Measurements from ENCODE around the gene TRPM1.

The TRPM1 gene

GRCh38 chr15:30978328-30978727 is 123.2 kb downstream of the TRPM1 start:
- TF ChIP-seq POLR2A (IDR thresholded peaks at IDR 0.05; ENCODE audit: low read depth, low read length) (no peak), TAF1 (IDR thresholded peaks at IDR 0.05; ENCODE audit: borderline replicate concordance, low read depth, low read length) (no peak), POLR2AphosphoS5 (IDR thresholded peaks at IDR 0.05; ENCODE audit: low read depth, low read length) (no peak)
- DNase-seq (ENCODE audit: insufficient read length) (no peak), FAIRE-seq (no peak)

GRCh38 chr15:30974112-30974511 is 127.4 kb downstream of the TRPM1 start:
- TF ChIP-seq TAF1 (IDR thresholded peaks at IDR 0.05; ENCODE audit: borderline replicate concordance, low read depth, low read length) (no peak), POLR2AphosphoS5 (IDR thresholded peaks at IDR 0.05; ENCODE audit: low read depth, low read length) (no peak), POLR2A (IDR thresholded peaks at IDR 0.05; ENCODE audit: low read depth, low read length) (no peak)
- FAIRE-seq (no peak), DNase-seq (ENCODE audit: insufficient read length) (no peak)

GRCh38 chr15:30973379-30973778 is 128.1 kb downstream of the TRPM1 start:
- TF ChIP-seq TAF1 (IDR thresholded peaks at IDR 0.05; ENCODE audit: borderline replicate concordance, low read depth, low read length): no peak
- DNase-seq (ENCODE audit: insufficient read length) (no peak), FAIRE-seq (no peak)

DNA sequence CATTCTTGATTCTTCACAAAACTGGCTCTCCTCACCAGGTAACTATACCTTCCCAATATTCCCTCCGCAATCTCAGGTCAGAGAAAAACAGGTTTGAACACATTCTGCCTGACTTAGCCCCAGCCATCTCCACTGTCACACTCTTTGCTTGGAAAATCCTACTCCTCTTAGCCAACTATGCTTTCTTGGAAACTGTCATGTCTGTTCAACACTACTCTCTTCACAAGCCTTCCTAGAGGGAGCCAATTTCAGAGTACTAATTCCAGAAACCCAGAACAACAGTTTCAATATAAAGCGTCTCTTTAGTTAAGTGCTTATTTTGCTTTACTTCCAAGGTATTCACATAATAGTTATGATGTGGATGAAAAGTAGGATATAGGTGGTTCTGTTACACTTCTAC is 131.8 kb downstream of the TRPM1 start:
- TF ChIP-seq POLR2AphosphoS5 (IDR thresholded peaks at IDR 0.05; ENCODE audit: low read depth, low read length) (no peak), POLR2A (IDR thresholded peaks at IDR 0.05; ENCODE audit: low read depth, low read length) (no peak), TAF1 (IDR thresholded peaks at IDR 0.05; ENCODE audit: borderline replicate concordance, low read depth, low read length) (no peak)
- DNase-seq (ENCODE audit: insufficient read length) (no peak), FAIRE-seq (no peak)

- DNase-seq (ENCODE audit: insufficient read length): no peak
- FAIRE-seq: no peak
- TF ChIP-seq POLR2A (IDR thresholded peaks at IDR 0.05; ENCODE audit: low read depth, low read length): no peak
- no peak for TF ChIP-seq POLR2AphosphoS5 (IDR thresholded peaks at IDR 0.05; ENCODE audit: low read depth, low read length)
- no peak for TF ChIP-seq TAF1 (IDR thresholded peaks at IDR 0.05; ENCODE audit: borderline replicate concordance, low read depth, low read length)
These were observed 137.8 kb downstream of the TRPM1 start for GRCh38 chr15:30963681-30964080.

DNA sequence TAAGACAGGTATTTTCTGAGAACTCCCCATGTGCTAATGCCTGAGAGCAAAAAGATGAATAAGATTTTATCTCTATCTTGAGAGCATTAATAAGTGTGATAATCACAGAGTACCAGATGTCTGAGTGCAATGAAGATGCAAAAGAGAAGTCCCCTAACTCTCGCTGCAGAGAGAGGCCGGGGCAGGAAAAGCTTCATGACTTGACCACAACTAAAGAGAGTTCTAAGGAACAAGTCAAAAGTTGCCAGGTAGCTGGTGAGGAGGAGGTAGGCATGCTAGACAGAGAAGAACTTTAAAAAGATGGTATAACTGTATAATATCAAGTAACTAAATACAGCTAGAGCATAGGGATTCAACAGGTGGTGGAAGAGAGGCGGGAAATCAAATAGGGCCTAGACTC is 138.9 kb downstream of the TRPM1 start:
- FAIRE-seq (no peak), DNase-seq (ENCODE audit: insufficient read length) (no peak)
- no peak for TF ChIP-seq POLR2AphosphoS5 (IDR thresholded peaks at IDR 0.05; ENCODE audit: low read depth, low read length)
- TF ChIP-seq TAF1 (IDR thresholded peaks at IDR 0.05; ENCODE audit: borderline replicate concordance, low read depth, low read length): no peak
- TF ChIP-seq POLR2A (IDR thresholded peaks at IDR 0.05; ENCODE audit: low read depth, low read length): no peak

DNA sequence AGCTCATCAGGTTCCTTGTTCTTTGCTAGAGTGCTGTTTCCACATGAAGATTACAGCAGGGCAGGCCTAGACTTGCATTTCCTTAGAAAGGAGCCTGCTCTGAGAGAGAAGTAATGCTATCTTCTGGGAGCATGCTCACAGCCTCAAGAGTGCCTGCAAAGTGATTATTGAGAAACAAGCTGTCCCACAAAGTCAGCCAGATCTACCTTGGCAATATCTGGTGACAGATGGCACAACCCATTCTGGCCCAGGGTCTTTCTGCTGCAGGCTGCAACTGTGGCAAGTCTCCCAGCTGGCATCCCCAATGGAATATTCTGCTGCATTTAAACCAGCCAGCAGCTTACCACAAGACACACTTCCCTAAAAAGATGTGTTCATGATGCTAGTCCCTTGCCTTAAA is 139.4 kb downstream of the TRPM1 start:
- TF ChIP-seq POLR2A (IDR thresholded peaks at IDR 0.05; ENCODE audit: low read depth, low read length): no peak
- TF ChIP-seq TAF1 (IDR thresholded peaks at IDR 0.05; ENCODE audit: borderline replicate concordance, low read depth, low read length): no peak
- no peak for TF ChIP-seq POLR2AphosphoS5 (IDR thresholded peaks at IDR 0.05; ENCODE audit: low read depth, low read length)
- DNase-seq (ENCODE audit: insufficient read length) (no peak), FAIRE-seq (no peak)

DNA sequence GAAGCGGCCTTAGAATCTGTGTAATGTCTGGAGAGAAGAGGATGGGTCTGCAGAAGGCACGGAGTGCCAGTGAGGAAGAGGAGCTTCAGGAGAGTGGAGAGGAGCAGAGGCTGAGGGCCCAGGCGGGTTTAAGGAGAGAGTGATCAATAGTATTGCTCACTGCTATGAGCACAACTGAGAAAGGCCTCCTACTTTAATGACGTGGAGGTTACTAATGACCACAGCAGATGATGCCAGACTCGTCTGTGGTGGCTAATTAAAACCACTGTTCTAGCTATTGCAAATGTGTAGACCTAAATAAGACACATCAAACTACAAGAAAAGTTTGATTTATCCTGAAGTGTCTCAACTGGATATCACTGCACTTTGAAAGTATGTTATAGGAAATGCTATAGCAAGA is 143.3 kb downstream of the TRPM1 start:
- no peak for TF ChIP-seq POLR2A (IDR thresholded peaks at IDR 0.05; ENCODE audit: low read depth, low read length)
- TF ChIP-seq TAF1 (IDR thresholded peaks at IDR 0.05; ENCODE audit: borderline replicate concordance, low read depth, low read length): no peak
- no peak for TF ChIP-seq POLR2AphosphoS5 (IDR thresholded peaks at IDR 0.05; ENCODE audit: low read depth, low read length)
- FAIRE-seq: no peak

DNA sequence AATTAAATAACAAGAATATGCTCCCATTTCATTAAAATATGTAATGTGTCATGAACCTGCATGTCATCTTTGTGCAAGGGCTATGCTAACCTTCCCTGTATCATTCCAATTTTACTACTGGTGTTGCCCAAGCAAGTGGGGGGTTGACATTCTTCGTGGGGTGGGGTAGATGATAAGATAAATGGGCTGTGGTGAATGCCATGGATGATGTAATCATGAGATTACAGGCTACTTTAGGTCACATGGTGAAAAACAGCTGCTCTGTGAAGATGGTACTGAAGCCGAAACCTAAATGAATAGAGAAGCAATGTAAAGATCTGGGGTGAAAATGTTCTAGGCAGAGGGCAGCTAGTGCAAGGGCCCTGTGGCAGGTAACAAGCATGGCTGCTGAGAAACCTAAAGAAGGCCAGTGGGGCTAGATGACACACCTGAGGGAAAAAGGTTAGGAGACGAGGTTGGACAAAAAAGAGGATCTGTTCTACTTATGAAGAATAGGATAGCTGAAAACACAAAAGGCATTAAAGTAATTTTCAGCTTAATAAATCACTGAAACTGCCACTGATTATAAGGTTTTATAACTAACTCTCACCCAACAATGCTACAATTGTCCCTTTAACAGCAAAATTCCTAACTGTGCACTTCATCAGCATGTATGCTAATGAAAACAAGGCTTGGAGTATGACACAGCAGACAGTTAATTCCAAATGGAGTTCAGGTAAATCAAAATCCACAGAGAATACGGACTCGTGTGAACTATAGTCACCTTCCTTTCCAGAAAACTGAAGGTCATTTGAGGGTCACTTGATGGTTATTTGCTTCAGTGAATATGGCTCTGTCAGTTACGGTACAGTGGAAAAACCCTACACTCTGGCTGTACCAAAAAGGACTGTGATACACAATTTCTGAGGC is 145.1 kb downstream of the TRPM1 start:
- DNase-seq (ENCODE audit: insufficient read length): no peak
- TF ChIP-seq TAF1 (IDR thresholded peaks at IDR 0.05; ENCODE audit: borderline replicate concordance, low read depth, low read length): no peak
- no peak for TF ChIP-seq POLR2AphosphoS5 (IDR thresholded peaks at IDR 0.05; ENCODE audit: low read depth, low read length)
- no peak for TF ChIP-seq POLR2A (IDR thresholded peaks at IDR 0.05; ENCODE audit: low read depth, low read length)
- no peak for FAIRE-seq

More for the DNA sequence above, 143.3 kb downstream of the TRPM1 start:
- DNase-seq (ENCODE audit: insufficient read length): no peak

DNA sequence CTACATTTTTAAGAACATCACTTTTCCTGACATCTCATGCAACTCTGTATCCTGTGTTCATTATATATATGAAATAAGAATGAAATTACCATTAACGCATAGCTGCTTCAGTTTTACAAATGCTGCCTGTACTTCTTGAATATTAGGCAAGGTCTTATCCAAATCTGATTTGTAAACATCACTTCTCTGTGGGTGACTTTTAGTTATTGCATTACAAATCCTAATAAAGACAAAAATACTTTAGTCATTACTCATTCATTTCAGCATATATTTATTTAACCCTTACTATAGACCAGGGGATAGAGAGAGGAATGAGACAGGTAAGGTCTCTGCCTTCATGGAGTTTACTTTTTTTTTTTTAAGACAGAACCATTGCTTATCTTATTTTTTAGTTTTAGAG is 146.9 kb downstream of the TRPM1 start:
- FAIRE-seq: no peak
- TF ChIP-seq TAF1 (IDR thresholded peaks at IDR 0.05; ENCODE audit: borderline replicate concordance, low read depth, low read length) (no peak), POLR2A (IDR thresholded peaks at IDR 0.05; ENCODE audit: low read depth, low read length) (no peak), POLR2AphosphoS5 (IDR thresholded peaks at IDR 0.05; ENCODE audit: low read depth, low read length) (no peak)
- DNase-seq (ENCODE audit: insufficient read length): no peak

GRCh38 chr15:30953731-30954378 is 147.7 kb downstream of the TRPM1 start:
- FAIRE-seq (no peak), DNase-seq (ENCODE audit: insufficient read length) (no peak)
- TF ChIP-seq POLR2A (IDR thresholded peaks at IDR 0.05; ENCODE audit: low read depth, low read length) (no peak), TAF1 (IDR thresholded peaks at IDR 0.05; ENCODE audit: borderline replicate concordance, low read depth, low read length) (no peak), POLR2AphosphoS5 (IDR thresholded peaks at IDR 0.05; ENCODE audit: low read depth, low read length) (no peak)

- TF ChIP-seq POLR2A (IDR thresholded peaks at IDR 0.05; ENCODE audit: low read depth, low read length) (no peak), TAF1 (IDR thresholded peaks at IDR 0.05; ENCODE audit: borderline replicate concordance, low read depth, low read length) (no peak)
- FAIRE-seq (no peak), DNase-seq (ENCODE audit: insufficient read length) (no peak)
These were observed 148.3 kb downstream of the TRPM1 start for GRCh38 chr15:30953183-30953582.
